CD4-positive, alpha-beta memory T cell (primary cell): ENCODE results near the gene SDR42E2. TPM values are rescaled to one million over a fixed set of nuclear protein-coding genes. Genes with fewer than 3 reads are reported as not detected.

Experiments
- CTCF ChIA-PET: fragments of 350-600 bp; sonication (Branson Sonifier 250); formaldehyde crosslinking; loops from one replicate; lab custom pipeline; 2021; ENCODE audit warnings: inconsistent platforms; ENCODE audit not compliant: partially characterized antibody; lab: Charles Lee
- POLR2A ChIA-PET: fragments of 350-600 bp; sonication (Branson Sonifier 250); formaldehyde crosslinking; loops from one replicate; lab custom pipeline; 2021; ENCODE audit not compliant: partially characterized antibody; lab: Charles Lee
- DNase-seq, 5 donors: peaks; one replicate each; pipeline versions ENCODE4 v3.0.0 to v3.0.0-alpha.2; 2020 to 2022; ENCODE audit warnings: mixed read lengths in 1 of 5
- H3K27ac ChIP-seq: one replicate; pipeline ENCODE4 v1.7.0; 2013; ENCODE audit warnings: low read depth, low read length
- H3K27me3 ChIP-seq: 2 replicates; pipeline ENCODE4 v1.7.0; 2013; ENCODE audit warnings: mild to moderate bottlenecking, low read length, moderate library complexity; ENCODE audit not compliant: insufficient read depth
- H3K36me3 ChIP-seq: 2 replicates; pipeline ENCODE4 v1.7.0; 2013; ENCODE audit warnings: mild to moderate bottlenecking, low read length, moderate library complexity; ENCODE audit not compliant: insufficient read depth
- H3K4me1 ChIP-seq: 2 replicates; pipeline ENCODE4 v1.7.0; 2013; ENCODE audit warnings: mild to moderate bottlenecking, low read length, moderate library complexity; ENCODE audit not compliant: insufficient read depth
- H3K4me3 ChIP-seq, 2 donors: one replicate each; pipeline ENCODE4 v1.7.0; 2013; ENCODE audit warnings: low read length in 2 of 2, mild to moderate bottlenecking in 1 of 2
- H3K9me3 ChIP-seq, 2 donors: one replicate each; pipeline ENCODE4 v1.7.0; 2013; ENCODE audit warnings: low read length in 2 of 2, control low read depth in 1 of 2; ENCODE audit not compliant: control insufficient read depth in 1 of 2
- H3K27ac Mint-ChIP-seq, 7 donors: one replicate each; pipeline ENCODE4 v1.8.0; 2020 to 2021; ENCODE audit warnings: mixed read lengths in 7 of 7, mild to moderate bottlenecking in 6 of 7, inconsistent platforms in 3 of 7, moderate library complexity in 3 of 7
- H3K27me3 Mint-ChIP-seq, 2 donors: one replicate each; pipeline ENCODE4 v1.8.0; 2020 to 2021; ENCODE audit warnings: mixed read lengths in 2 of 2
- H3K36me3 Mint-ChIP-seq, 2 donors: one replicate each; pipeline ENCODE4 v1.8.0; 2020 to 2021; ENCODE audit warnings: mixed read lengths in 2 of 2, inconsistent platforms in 1 of 2, mild to moderate bottlenecking in 1 of 2
- H3K4me1 Mint-ChIP-seq, 4 donors: one replicate each; pipeline ENCODE4 v1.8.0; 2020 to 2021; ENCODE audit warnings: mixed read lengths in 4 of 4, mild to moderate bottlenecking in 1 of 4
- H3K4me3 Mint-ChIP-seq, 8 donors: one replicate each; pipeline ENCODE4 v1.8.0; 2020 to 2021; ENCODE audit warnings: mixed read lengths in 8 of 8, mild to moderate bottlenecking in 7 of 8, moderate library complexity in 6 of 8, inconsistent platforms in 3 of 8
- H3K9me3 Mint-ChIP-seq, 8 donors: one replicate each; pipeline ENCODE4 v1.8.0; 2020 to 2021; ENCODE audit warnings: mixed read lengths in 8 of 8, mild to moderate bottlenecking in 5 of 8, inconsistent platforms in 3 of 8, moderate library complexity in 1 of 8
- intact Hi-C: fragments of 100-400 bp; cut with micrococcal nuclease; formaldehyde crosslinking; loops from one replicate; pipeline ENCODE4 v1.15.1; 2023
- polyA plus RNA-seq, 2 donors: library from polyadenylated mRNA; unstranded; fragments of 300-500 nt; fragmentation: Illumina TruSeq; gene quantifications; one replicate each; pipeline ENCODE4 v1.2.3, GENCODE V29; 2021
- total RNA-seq, 2 experiments: library from RNA; stranded (reverse); gene quantifications; one replicate each; pipeline ENCODE4 v1.2.3, GENCODE V29; 2021

The SDR42E2 gene
- total and polyA plus RNA-seq, 4 experiments from 2014 or later: 0.11 to 0.88 (median 0.64) TPM

DNA sequence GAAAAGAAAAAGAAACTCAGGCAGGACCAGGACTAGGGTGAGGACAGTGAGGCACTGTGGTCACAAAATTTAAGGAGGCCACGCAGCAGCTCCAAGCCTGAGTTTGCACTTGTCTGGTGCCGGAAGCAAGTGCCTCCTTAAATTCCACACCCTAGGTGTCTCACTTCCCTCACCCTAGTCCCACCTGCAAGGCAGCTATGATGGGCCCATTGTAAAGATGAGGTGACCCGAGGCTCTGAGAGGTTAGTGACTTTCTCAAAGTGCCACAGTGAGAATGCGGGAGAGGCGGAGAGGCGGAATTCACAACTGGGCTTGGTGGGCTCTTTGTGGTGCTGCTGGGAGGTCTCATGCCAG, 22.3 kb downstream of the SDR42E2 start:
- no peak overlapping the region for H3K4me3 Mint-ChIP-seq
- no peaks in the 10 kb centered on the region for H3K9me3 Mint-ChIP-seq
- H3K27me3 Mint-ChIP-seq: no peaks in the 10 kb centered on the region
- peaks cover 17 to 23% (median 21%) of the 10 kb centered on the region in 4 donors for H3K4me1 Mint-ChIP-seq
- Histone ChIP-seq H3K4me1 (peaks cover 24% of the 10 kb centered on the region), H3K36me3 (no peaks in the 10 kb centered on the region), H3K27me3 (no peaks in the 10 kb centered on the region), H3K27ac (no peak overlapping the region), H3K9me3 (no peaks in the 10 kb centered on the region), H3K4me3 (no peak overlapping the region)
- H3K27ac Mint-ChIP-seq: peak overlapping the region in 2 of 7 donors; percentile 60 to 66
- intact Hi-C loops: loop anchor here (10.0 kb wide), 1 partner anchor 360 kb away; no protein-coding TSS in a partner anchor
- CTCF ChIA-PET: interaction anchor here (0.7 kb wide), 1 partner anchor 116 kb away, joined by 3 read pairs; no protein-coding TSS in a partner anchor
- POLR2A ChIA-PET: interaction anchor here (0.9 to 1.7 kb wide), 3 partner anchors 11 to 116 kb away, joined by 3 to 4 read pairs (median 3); no protein-coding TSS in a partner anchor
- H3K36me3 Mint-ChIP-seq: peaks cover 0 to under 1% of the 10 kb centered on the region in 2 donors
- DNase-seq: no peak

DNA sequence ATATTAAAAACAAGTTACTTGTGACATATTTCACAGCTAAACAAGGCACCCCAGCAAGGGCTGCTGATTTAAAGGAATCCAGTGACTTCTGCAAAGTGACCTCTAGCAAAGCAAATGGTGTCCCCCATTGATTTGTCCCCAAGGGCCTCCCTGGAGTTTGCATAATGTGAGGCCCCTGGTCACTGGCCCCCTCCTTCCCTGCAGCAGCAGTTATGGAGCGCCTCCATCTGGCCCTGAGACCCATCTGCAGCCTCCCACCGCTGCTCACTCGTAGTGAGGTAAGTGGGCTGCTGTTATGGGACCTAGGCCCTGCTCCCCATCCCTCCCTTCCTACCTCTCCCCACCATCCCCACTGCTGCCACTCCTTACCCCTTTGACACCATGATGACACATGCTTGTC, 24.2 kb downstream of the SDR42E2 start:
- Mint-ChIP-seq H3K4me3 (no peak overlapping the region), H3K9me3 (no peaks in the 10 kb centered on the region), H3K27me3 (no peaks in the 10 kb centered on the region), H3K27ac (peak overlapping the region; percentile 57 to 100 (median 85)), H3K4me1 (peaks cover 19 to 42% (median 26%) of the 10 kb centered on the region in 4 donors), H3K36me3 (peaks cover 0 to 9% of the 10 kb centered on the region in 2 donors)
- no peak for DNase-seq
- H3K4me3 ChIP-seq: no peak overlapping the region
- intact Hi-C loops: loop anchor here (5.0 to 10.0 kb wide), 2 partner anchors 89 to 362 kb away; no protein-coding TSS in a partner anchor
- H3K27ac ChIP-seq: no peak overlapping the region
- no peaks in the 10 kb centered on the region for H3K36me3 ChIP-seq
- POLR2A ChIA-PET: interaction anchor here (0.9 to 1.5 kb wide), 3 partner anchors 8 to 108 kb away, joined by 3 read pairs; no protein-coding TSS in a partner anchor
- no peaks in the 10 kb centered on the region for H3K9me3 ChIP-seq
- no peaks in the 10 kb centered on the region for H3K27me3 ChIP-seq
- CTCF ChIA-PET: interaction anchor here (0.8 to 5.0 kb wide), 3 partner anchors 109 to 186 kb away, joined by 4 to 172 read pairs (median 5); partner anchors contain the start of gene PDZD9
- peaks cover 29% of the 10 kb centered on the region for H3K4me1 ChIP-seq

DNA sequence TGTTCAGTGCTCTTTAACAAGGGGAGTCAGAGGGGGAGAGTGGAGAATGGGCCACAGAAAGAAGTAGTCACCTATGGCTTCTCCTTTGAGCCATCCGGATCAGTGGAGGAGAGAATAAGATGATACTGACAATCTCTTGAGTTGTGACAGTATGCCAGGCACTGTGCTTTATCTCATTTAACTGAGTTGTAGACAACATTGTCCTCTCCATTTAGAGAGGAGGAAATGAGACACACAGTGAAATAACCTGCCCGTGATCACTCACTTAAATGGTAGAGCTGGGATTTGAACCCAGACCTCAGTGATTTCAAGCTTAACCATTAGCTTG, 25.9 kb downstream of the SDR42E2 start:
- Histone ChIP-seq H3K4me1 (peaks cover 46% of the 10 kb centered on the region), H3K4me3 (no peak overlapping the region), H3K36me3 (no peaks in the 10 kb centered on the region), H3K27ac (peak overlapping the region; percentile 95), H3K9me3 (no peaks in the 10 kb centered on the region), H3K27me3 (no peaks in the 10 kb centered on the region)
- ChIA-PET CTCF (interaction anchor here (0.8 to 5.0 kb wide), 32 partner anchors 11 to 543 kb away, joined by 3 to 172 read pairs (median 5); partner anchors contain the start of genes EEF2K, MOSMO, PDZD9 and POLR3E), POLR2A (interaction anchor here (1.2 to 9.9 kb wide), 15 partner anchors 8 to 480 kb away, joined by 3 to 196 read pairs (median 13); partner anchors contain the start of genes EEF2K, MOSMO, PDZD9 and POLR3E)
- Mint-ChIP-seq H3K9me3 (peaks cover 0 to 2% (median 0%) of the 10 kb centered on the region in 8 donors), H3K36me3 (peaks cover 0 to 14% of the 10 kb centered on the region in 2 donors), H3K27me3 (no peaks in the 10 kb centered on the region), H3K4me3 (peak overlapping the region in 4 of 8 donors; percentile 82 to 97 (median 95)), H3K27ac (peak overlapping the region; percentile 99 to 100 (median 100)), H3K4me1 (peaks cover 30 to 56% (median 39%) of the 10 kb centered on the region in 4 donors)
- no peak for DNase-seq
- intact Hi-C loops: loop anchor here (1.0 to 10.0 kb wide), 4 partner anchors 91 to 363 kb away; partner anchors contain the start of gene PDZD9

DNA sequence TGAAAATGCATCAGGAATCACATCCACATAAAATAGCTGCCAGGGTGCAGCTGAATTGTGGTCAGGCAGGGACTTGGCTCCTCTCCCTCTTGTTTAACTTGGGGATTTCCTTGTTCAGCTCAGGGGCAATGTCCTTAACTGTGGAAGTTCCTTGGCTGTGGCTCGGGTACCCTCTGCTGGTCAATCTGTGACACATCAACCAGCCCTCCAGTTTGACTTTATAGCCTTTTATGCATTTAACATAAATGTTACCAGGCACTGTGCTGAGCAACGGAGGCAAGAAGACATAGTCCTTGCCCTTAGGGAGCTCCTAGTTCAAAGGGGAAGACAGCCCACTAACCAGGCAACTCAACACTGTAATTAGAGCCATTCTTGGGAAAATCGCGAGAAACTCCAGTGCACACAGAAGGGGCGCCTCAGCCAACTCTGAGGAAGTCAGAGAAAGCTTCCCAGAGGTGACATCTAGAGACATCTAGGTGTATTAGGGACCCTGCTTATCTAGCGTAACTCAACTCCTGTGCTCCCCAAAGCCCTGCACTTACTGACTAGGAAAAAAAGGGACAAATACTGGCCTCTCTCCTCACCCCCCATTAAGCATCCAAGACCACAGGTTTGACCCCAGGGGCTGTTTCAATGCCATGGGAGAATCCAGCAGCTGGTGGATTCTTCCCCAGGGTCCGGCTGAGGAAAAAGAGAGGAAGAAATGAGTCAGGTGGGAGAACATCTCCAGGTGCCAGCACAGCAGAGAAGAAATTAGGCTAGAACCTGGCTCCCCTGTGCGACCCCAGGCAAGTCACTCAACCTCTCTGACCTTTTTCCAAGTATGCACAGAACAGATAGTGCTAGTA, 26.5 kb downstream of the SDR42E2 start:
- peak overlapping the region; percentile 82 to 98 (median 94) for H3K4me3 Mint-ChIP-seq
- no peaks in the 10 kb centered on the region for H3K27me3 Mint-ChIP-seq
- Histone ChIP-seq H3K4me3 (peak overlapping the region in 1 of 2 donors; percentile 69), H3K9me3 (no peaks in the 10 kb centered on the region), H3K36me3 (no peaks in the 10 kb centered on the region), H3K4me1 (peaks cover 52% of the 10 kb centered on the region), H3K27ac (peak overlapping the region; percentile 95), H3K27me3 (no peaks in the 10 kb centered on the region)
- H3K4me1 Mint-ChIP-seq: peaks cover 36 to 62% (median 45%) of the 10 kb centered on the region in 4 donors
- intact Hi-C loops: loop anchor here (1.0 to 10.0 kb wide), 4 partner anchors 92 to 364 kb away; partner anchors contain the start of gene PDZD9
- H3K27ac Mint-ChIP-seq: peak overlapping the region; percentile 99 to 100 (median 100)
- DNase-seq: peak; percentile 67 to 81 (median 76)
- CTCF ChIA-PET: interaction anchor here (0.8 to 5.0 kb wide), 36 partner anchors 12 to 543 kb away, joined by 3 to 172 read pairs (median 5); partner anchors contain the start of genes EEF2K, MOSMO, PDZD9 and POLR3E
- H3K36me3 Mint-ChIP-seq: peaks cover 4 to 14% of the 10 kb centered on the region in 2 donors
- POLR2A ChIA-PET: interaction anchor here (0.9 to 9.9 kb wide), 18 partner anchors 9 to 669 kb away, joined by 3 to 196 read pairs (median 9); partner anchors contain the start of genes EEF2K, MOSMO, PDZD9 and POLR3E
- peaks cover 0 to 4% (median 0%) of the 10 kb centered on the region in 8 donors for H3K9me3 Mint-ChIP-seq

DNA sequence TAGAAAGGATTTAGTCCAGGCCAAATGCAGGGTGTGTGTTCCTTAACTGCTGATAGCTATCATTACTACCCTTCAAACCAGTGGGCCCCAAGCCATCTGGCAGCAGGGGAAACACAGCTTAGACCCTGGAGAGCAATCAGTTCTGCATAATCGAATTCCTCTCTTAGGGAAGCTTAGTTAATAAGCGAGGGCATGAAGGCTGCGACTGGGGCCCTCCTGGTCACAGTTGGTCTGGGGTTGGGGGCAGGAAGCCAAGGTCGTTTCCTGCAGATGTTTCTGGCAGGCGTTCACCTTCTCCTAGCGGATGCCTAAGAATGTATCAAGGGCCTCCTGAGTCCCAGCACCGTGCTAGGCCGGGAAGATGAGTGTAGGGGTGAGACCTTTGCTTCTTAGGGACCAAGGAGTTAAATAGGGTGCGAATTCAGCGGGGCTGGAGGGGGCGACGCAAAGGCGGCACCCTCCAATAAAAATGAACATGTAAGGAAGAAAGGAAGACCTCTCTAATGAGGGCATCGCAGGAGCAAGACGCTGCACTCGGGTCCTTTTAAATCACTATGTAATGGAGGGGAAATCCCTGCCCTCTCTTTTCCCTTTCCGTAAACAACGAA, 27.3 kb downstream of the SDR42E2 start:
- Mint-ChIP-seq H3K36me3 (peaks cover 7 to 14% of the 10 kb centered on the region in 2 donors), H3K9me3 (peaks cover 0 to 6% (median 0%) of the 10 kb centered on the region in 8 donors), H3K27me3 (no peaks in the 10 kb centered on the region), H3K4me1 (peaks cover 40 to 69% (median 51%) of the 10 kb centered on the region in 4 donors), H3K27ac (peak overlapping the region; percentile 99 to 100 (median 100)), H3K4me3 (peak overlapping the region; percentile 82 to 98 (median 94))
- intact Hi-C loops: loop anchor here (1.0 to 10.0 kb wide), 9 partner anchors 17 to 1445 kb away; partner anchors contain the start of genes CDR2, EEF2K, METTL9 and THUMPD1
- ChIA-PET CTCF (interaction anchor here (0.8 to 5.0 kb wide), 16 partner anchors 15 to 544 kb away, joined by 3 to 172 read pairs (median 14); partner anchors contain the start of genes EEF2K, MOSMO, PDZD9 and POLR3E), POLR2A (interaction anchor here (0.9 to 9.9 kb wide), 18 partner anchors 10 to 669 kb away, joined by 3 to 196 read pairs (median 12); partner anchors contain the start of genes EEF2K, MOSMO, PDZD9 and POLR3E)
- Histone ChIP-seq H3K4me3 (peak overlapping the region in 1 of 2 donors; percentile 69), H3K4me1 (peaks cover 59% of the 10 kb centered on the region), H3K27me3 (no peaks in the 10 kb centered on the region), H3K27ac (peak overlapping the region; percentile 95), H3K36me3 (no peaks in the 10 kb centered on the region), H3K9me3 (no peaks in the 10 kb centered on the region)
- DNase-seq: no peak
